Keratinocyte (primary cell): Measurements from ENCODE around the gene PLEKHN1. TPM values are rescaled to one million over a fixed set of nuclear protein-coding genes. Genes with fewer than 3 reads are reported as not detected.

Experiments
- DNase-seq: peaks from one replicate; pipeline ENCODE4 v3.0.0-alpha.2; 2011; ENCODE audit warnings: low read depth, missing footprints, low spot score
- FAIRE-seq: peaks from 2 replicates; lab custom pipeline; 2011; peaks lifted over from hg19 to GRCh38; lab: Jason Lieb, UNC
- H2AFZ ChIP-seq: 2 replicates; pipeline ENCODE4 v1.6.0; 2012; ENCODE audit warnings: low read length, control low read depth, inconsistent platforms; ENCODE audit not compliant: control insufficient read depth
- H3K27ac ChIP-seq: 2 replicates; pipeline ENCODE4 v1.5.1; 2011; ENCODE audit warnings: low read length; ENCODE audit not compliant: control insufficient read depth, insufficient read depth
- H3K27me3 ChIP-seq: 3 replicates; pipeline ENCODE4 v1.6.0; 2011; ENCODE audit warnings: low read length; ENCODE audit not compliant: control insufficient read depth, insufficient read depth; ENCODE audit errors: extremely low read depth
- H3K36me3 ChIP-seq, 2 experiments: 2 replicates in 1 of 2; 3 replicates in 1 of 2; pipeline ENCODE4 v1.5.1; 2011; ENCODE audit warnings: low read length in 2 of 2, mild to moderate bottlenecking in 1 of 2; ENCODE audit not compliant: control insufficient read depth in 2 of 2, insufficient read depth in 2 of 2; ENCODE audit errors: extremely low read depth in 1 of 2
- H3K4me1 ChIP-seq: 3 replicates; pipeline ENCODE4 v1.5.1; 2011; ENCODE audit warnings: low read length; ENCODE audit not compliant: control insufficient read depth, insufficient read depth; ENCODE audit errors: extremely low read depth
- H3K4me2 ChIP-seq: 3 replicates; pipeline ENCODE4 v1.6.0; 2011; ENCODE audit warnings: low read depth, low read length; ENCODE audit not compliant: control insufficient read depth, insufficient read depth; ENCODE audit errors: extremely low read depth
- H3K4me3 ChIP-seq, 3 experiments: fragments of 200-600 bp in 1 of 3; sonication (generic) in 1 of 3; 2 replicates in 2 of 3; 3 replicates in 1 of 3; pipeline ENCODE4 v1.5.1; 2011 to 2016; ENCODE audit warnings: low read length in 3 of 3, mild to moderate bottlenecking in 3 of 3, control low read depth in 2 of 3, inconsistent platforms in 1 of 3, low read depth in 1 of 3, mixed read lengths in 1 of 3, mixed run types in 1 of 3, moderate library complexity in 1 of 3; ENCODE audit not compliant: control insufficient read depth in 2 of 3, insufficient read depth in 2 of 3; ENCODE audit errors: extremely low read depth in 1 of 3
- H3K79me2 ChIP-seq: 2 replicates; pipeline ENCODE4 v1.6.0; 2012; ENCODE audit warnings: low read length; ENCODE audit not compliant: control insufficient read depth, insufficient read depth
- H3K9ac ChIP-seq: 3 replicates; pipeline ENCODE4 v1.6.0; 2011; ENCODE audit warnings: low read length; ENCODE audit not compliant: control insufficient read depth, insufficient read depth; ENCODE audit errors: extremely low read depth
- H3K9me1 ChIP-seq: 3 replicates; pipeline ENCODE4 v1.6.0; 2011; ENCODE audit warnings: low read length; ENCODE audit not compliant: control insufficient read depth, insufficient read depth; ENCODE audit errors: extremely low read depth
- H3K9me3 ChIP-seq: 2 replicates; pipeline ENCODE4 v1.5.1; 2012; ENCODE audit warnings: low read depth, low read length; ENCODE audit not compliant: control insufficient read depth
- H4K20me1 ChIP-seq: 3 replicates; pipeline ENCODE4 v1.6.0; 2011; ENCODE audit warnings: low read length; ENCODE audit not compliant: control insufficient read depth, insufficient read depth; ENCODE audit errors: extremely low read depth
- EZH2 ChIP-seq: IDR thresholded peaks from one replicate; pipeline ENCODE4 v1.6.1; 2012; ENCODE audit warnings: inconsistent platforms, mild to moderate bottlenecking, low read length, moderate library complexity
- dilution Hi-C: fragments of 300-500 bp; cut with MboI; formaldehyde crosslinking; loops from one replicate; pipeline ENCODE4 v1.7.0; 2020; ENCODE audit warnings: low sequenced_read_pairs; ENCODE audit not compliant: extremely low pct_ligation_motif_present
- polyA plus RNA-seq, 5 experiments: library from polyadenylated mRNA; depleted of rRNA in 3 of 5; stranded (reverse) in 3 of 5; stranded (forward) in 1 of 5; unstranded in 1 of 5; fragments of >200 nt; gene quantifications; 1 replicate in 1 of 5; 2 replicates in 3 of 5; 3 replicates in 1 of 5; pipeline versions ENCODE4 v1.2.1 to v1.2.3, GENCODE V29; 2011 to 2012; ENCODE audit warnings: missing spikeins in 2 of 5, low read depth in 1 of 5, low replicate concordance in 1 of 5
- TF ChIP-seq, protein P1 (sequence below), 3 experiments: IDR thresholded peaks in 1 of 3; conservative IDR thresholded peaks in 1 of 3; optimal IDR thresholded peaks in 1 of 3; 2 replicates in 2 of 3; 3 replicates in 1 of 3; pipeline versions ENCODE3 to v1.5.1; 2011; ENCODE audit warnings: low read length in 3 of 3, mild to moderate bottlenecking in 3 of 3, moderate library complexity in 2 of 3, control low read depth in 1 of 3, inconsistent platforms in 1 of 3; ENCODE audit not compliant: insufficient read depth in 2 of 3; ENCODE audit errors: extremely low read depth in 1 of 3

PLEKHN1 gene
- polyA plus RNA-seq, 1 donor (not counting 4 experiments of a cell fraction or from before 2014, with no cell fraction given), result 2.5 TPM

DNA sequence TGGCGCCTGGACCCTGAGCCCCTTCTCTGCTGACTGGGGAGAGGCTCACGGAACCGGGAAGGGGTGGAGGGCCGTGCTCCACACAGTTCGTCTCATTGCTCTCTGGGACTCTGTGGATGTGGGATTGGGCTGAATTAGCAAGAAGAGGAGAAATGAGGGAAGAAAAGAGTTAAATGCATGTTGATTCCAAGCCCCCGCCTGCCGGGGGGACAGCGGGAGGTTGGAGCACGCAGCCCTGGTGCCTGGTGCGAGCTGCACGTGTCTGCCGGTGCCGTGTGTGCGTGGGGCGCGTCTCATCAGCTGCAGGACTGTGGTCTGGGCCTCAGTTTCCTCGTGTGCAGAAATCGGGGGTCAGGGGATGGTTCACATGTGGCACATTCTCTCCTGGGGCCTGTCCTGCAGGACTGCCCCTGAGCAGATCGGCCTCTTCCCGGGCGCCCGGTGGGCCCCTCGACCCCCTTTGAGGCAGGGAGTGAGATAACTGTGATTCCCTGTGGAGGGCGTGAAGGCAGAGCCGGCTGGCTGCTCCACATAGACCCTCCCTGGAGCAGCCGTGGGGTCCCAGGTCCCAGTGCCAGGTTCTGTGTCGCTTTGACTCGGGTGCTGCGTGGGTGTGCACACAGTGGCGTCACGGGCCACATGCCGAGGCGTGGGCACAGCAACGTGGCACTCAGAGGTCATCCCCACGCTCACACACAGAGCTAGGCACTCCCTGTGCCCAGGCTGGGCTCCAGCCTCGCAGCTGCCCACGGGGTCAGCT is 31.1 kb upstream of the PLEKHN1 start:
- H3K27ac ChIP-seq, result no peak overlapping the region
- no peaks in the 10 kb centered on the region for H3K4me1 ChIP-seq
- DNase-seq (no peak), FAIRE-seq (no peak)
- H4K20me1 ChIP-seq, result no peaks in the 10 kb centered on the region
- H3K9me3 ChIP-seq, result no peaks in the 10 kb centered on the region
- no peaks in the 10 kb centered on the region for H3K36me3 ChIP-seq
- TF ChIP-seq EZH2, result peak; percentile 97
- TF ChIP-seq, protein P1, sequence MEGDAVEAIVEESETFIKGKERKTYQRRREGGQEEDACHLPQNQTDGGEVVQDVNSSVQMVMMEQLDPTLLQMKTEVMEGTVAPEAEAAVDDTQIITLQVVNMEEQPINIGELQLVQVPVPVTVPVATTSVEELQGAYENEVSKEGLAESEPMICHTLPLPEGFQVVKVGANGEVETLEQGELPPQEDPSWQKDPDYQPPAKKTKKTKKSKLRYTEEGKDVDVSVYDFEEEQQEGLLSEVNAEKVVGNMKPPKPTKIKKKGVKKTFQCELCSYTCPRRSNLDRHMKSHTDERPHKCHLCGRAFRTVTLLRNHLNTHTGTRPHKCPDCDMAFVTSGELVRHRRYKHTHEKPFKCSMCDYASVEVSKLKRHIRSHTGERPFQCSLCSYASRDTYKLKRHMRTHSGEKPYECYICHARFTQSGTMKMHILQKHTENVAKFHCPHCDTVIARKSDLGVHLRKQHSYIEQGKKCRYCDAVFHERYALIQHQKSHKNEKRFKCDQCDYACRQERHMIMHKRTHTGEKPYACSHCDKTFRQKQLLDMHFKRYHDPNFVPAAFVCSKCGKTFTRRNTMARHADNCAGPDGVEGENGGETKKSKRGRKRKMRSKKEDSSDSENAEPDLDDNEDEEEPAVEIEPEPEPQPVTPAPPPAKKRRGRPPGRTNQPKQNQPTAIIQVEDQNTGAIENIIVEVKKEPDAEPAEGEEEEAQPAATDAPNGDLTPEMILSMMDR (optimal IDR thresholded peaks at IDR 0.05 in 1 of 3, IDR thresholded peaks at IDR 0.05 in 1 of 3, conservative IDR thresholded peaks at IDR 0.05 in 1 of 3; ENCODE audit: extremely low read depth in 1 of 3, insufficient read depth in 2 of 3, low read length in 3 of 3), result no peak
- no peak overlapping the region for H3K4me3 ChIP-seq
- no peak overlapping the region for H3K4me2 ChIP-seq
- H3K9me1 ChIP-seq, result no peaks in the 10 kb centered on the region
- dilution Hi-C loops, result no loop called here
- H2AFZ ChIP-seq, result no peak overlapping the region
- H3K79me2 ChIP-seq, result no peaks in the 10 kb centered on the region
- H3K27me3 ChIP-seq, result peaks cover 79% of the 10 kb centered on the region
- no peak overlapping the region for H3K9ac ChIP-seq

DNA sequence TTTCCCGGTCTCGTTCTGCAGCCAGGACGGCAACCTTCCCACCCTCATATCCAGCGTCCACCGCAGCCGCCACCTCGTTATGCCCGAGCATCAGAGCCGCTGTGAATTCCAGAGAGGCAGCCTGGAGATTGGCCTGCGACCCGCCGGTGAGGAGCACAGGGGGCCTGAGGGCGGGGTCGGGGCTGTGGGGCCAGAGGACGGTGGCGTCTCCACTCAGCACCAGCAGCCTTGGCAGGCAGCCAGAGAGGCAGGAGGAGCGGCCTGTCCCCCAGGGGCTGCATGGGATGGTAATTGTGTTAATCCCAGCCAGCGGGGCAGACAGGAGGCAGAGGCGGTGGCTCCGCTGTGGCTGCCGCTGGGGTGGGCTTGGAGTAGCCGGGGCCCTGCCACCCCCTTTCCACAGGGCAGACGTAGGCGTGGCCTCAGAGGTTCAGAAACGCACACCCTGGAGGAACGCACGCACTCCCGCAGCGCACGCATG is 30.5 kb upstream of the PLEKHN1 start:
- FAIRE-seq (no peak), DNase-seq (no peak)
- no peak overlapping the region for H3K27ac ChIP-seq
- peaks cover 4% of the 10 kb centered on the region for H3K4me1 ChIP-seq
- H3K9me1 ChIP-seq, result no peaks in the 10 kb centered on the region
- no peaks in the 10 kb centered on the region for H3K9me3 ChIP-seq
- no peak overlapping the region for H3K9ac ChIP-seq
- no peak overlapping the region for H2AFZ ChIP-seq
- no peak overlapping the region for H3K4me3 ChIP-seq
- no peaks in the 10 kb centered on the region for H3K36me3 ChIP-seq
- dilution Hi-C loops, result no loop called here
- H3K4me2 ChIP-seq, result no peak overlapping the region
- TF ChIP-seq, protein P1 (optimal IDR thresholded peaks at IDR 0.05 in 1 of 3, IDR thresholded peaks at IDR 0.05 in 1 of 3, conservative IDR thresholded peaks at IDR 0.05 in 1 of 3; ENCODE audit: extremely low read depth in 1 of 3, insufficient read depth in 2 of 3, low read length in 3 of 3), result no peak
- no peak for TF ChIP-seq EZH2
- no peaks in the 10 kb centered on the region for H4K20me1 ChIP-seq
- peaks cover 79% of the 10 kb centered on the region for H3K27me3 ChIP-seq
- H3K79me2 ChIP-seq, result no peaks in the 10 kb centered on the region
